ENCODE data around the gene DNASE1L2.
"Not testable (repeated sequence)": the region's sequence is repeated elsewhere in the genome, so short reads cannot be mapped to it uniquely, and the experiment has no call there.

Gene DNASE1L2

GRCh38 chr16:2236337-2237101, at the start of gene DNASE1L2:
Gene DNASE1L2, plus strand, starts transcription at chr16:2236444. Its CDS starts 373 bp downstream, at chr16:2236817.
- peak; percentile 19 for DNase-seq

- no peak for DNase-seq
Observed at GRCh38 chr16:2186505-2186904, 49.7 kb upstream of the DNASE1L2 start.

GRCh38 chr16:2187212-2187611, 49.0 kb upstream of the DNASE1L2 start:
- no peak for DNase-seq

GRCh38 chr16:2188395-2188794, 47.8 kb upstream of the DNASE1L2 start:
- no peak for DNase-seq

- no peak for DNase-seq
Observed at GRCh38 chr16:2189252-2189893, 46.9 kb upstream of the DNASE1L2 start.

- no peak for DNase-seq
Observed at GRCh38 chr16:2190002-2190658, 46.1 kb upstream of the DNASE1L2 start.

- DNase-seq, result no peak
Observed at GRCh38 chr16:2190659-2191445, 45.4 kb upstream of the DNASE1L2 start.

- no peak for DNase-seq
Observed at GRCh38 chr16:2191446-2191706, 44.9 kb upstream of the DNASE1L2 start.

- peak; percentile 47 for DNase-seq
Observed at GRCh38 chr16:2194166-2194834, 41.9 kb upstream of the DNASE1L2 start.

GRCh38 chr16:2194852-2195321, 41.4 kb upstream of the DNASE1L2 start:
- peak; percentile 69 for DNase-seq

GRCh38 chr16:2195322-2196161, 40.7 kb upstream of the DNASE1L2 start:
- no peak for DNase-seq

GRCh38 chr16:2196162-2196980, 39.9 kb upstream of the DNASE1L2 start, which contains the start of gene CASKIN1:
Gene CASKIN1, minus strand, starts transcription at chr16:2196605. Its CDS starts 173 bp downstream, at chr16:2196432.
- no peak for DNase-seq

- no peak for DNase-seq
Observed at GRCh38 chr16:2196981-2197511, 39.2 kb upstream of the DNASE1L2 start.

GRCh38 chr16:2197765-2198164, 38.5 kb upstream of the DNASE1L2 start:
- no peak for DNase-seq

- no peak for DNase-seq
Observed at GRCh38 chr16:2198283-2198682, 38.0 kb upstream of the DNASE1L2 start.

- no peak for DNase-seq
Observed at GRCh38 chr16:2199095-2199494, 37.1 kb upstream of the DNASE1L2 start.

- no peak for DNase-seq
Observed at GRCh38 chr16:2199621-2200139, 36.6 kb upstream of the DNASE1L2 start.

- DNase-seq, result no peak
Observed at GRCh38 chr16:2200313-2200712, 35.9 kb upstream of the DNASE1L2 start.

- DNase-seq, result not testable (repeated sequence)
Observed at GRCh38 chr16:2203119-2203688, 33.0 kb upstream of the DNASE1L2 start.
